ENCODE data around the gene HLA-DRB1. TPM values are rescaled to one million over a fixed set of nuclear protein-coding genes. Genes with fewer than 3 reads are reported as not detected.
"Not testable (repeated sequence)": the region's sequence is repeated elsewhere in the genome, so short reads cannot be mapped to it uniquely, and the experiment has no call there.

The HLA-DRB1 gene
- 1.9 TPM for polyA plus RNA-seq (2012; ENCODE audit: insufficient read depth, insufficient read length)

- DNase-seq (ENCODE audit: low read depth, low spot score) = peak; percentile 9
- no peak within 1 kb of the TSS for H3K4me3 ChIP-seq (ENCODE audit: low read length)
These were observed at the start of gene HLA-DRB1 for GRCh38 chr6:32589596-32590449. Gene HLA-DRB1 (minus strand): TSS chr6:32589848. CDS start chr6:32589742, 106 bp downstream.

- no peak overlapping the region for H3K4me3 ChIP-seq (ENCODE audit: low read length)
- DNase-seq (ENCODE audit: low read depth, low spot score) = no peak
These were observed 49.0 kb upstream of the HLA-DRB1 start for GRCh38 chr6:32638532-32639219.

GRCh38 chr6:32637883-32638282 is 48.2 kb upstream of the HLA-DRB1 start:
- no peak for DNase-seq (ENCODE audit: low read depth, low spot score)
- no peak overlapping the region for H3K4me3 ChIP-seq (ENCODE audit: low read length)

- no peak within 1 kb of the TSS for H3K4me3 ChIP-seq (ENCODE audit: low read length)
- DNase-seq (ENCODE audit: low read depth, low spot score) = peak; percentile 1
These were observed 47.7 kb upstream of the HLA-DRB1 start, which contains the start of gene HLA-DQA1 for GRCh38 chr6:32637219-32637880. Gene HLA-DQA1 (plus strand): TSS chr6:32637406. CDS start chr6:32637459, 53 bp downstream.

GRCh38 chr6:32635526-32636123 is 46.0 kb upstream of the HLA-DRB1 start:
- DNase-seq (ENCODE audit: low read depth, low spot score) = no peak
- no peak overlapping the region for H3K4me3 ChIP-seq (ENCODE audit: low read length)

DNA sequence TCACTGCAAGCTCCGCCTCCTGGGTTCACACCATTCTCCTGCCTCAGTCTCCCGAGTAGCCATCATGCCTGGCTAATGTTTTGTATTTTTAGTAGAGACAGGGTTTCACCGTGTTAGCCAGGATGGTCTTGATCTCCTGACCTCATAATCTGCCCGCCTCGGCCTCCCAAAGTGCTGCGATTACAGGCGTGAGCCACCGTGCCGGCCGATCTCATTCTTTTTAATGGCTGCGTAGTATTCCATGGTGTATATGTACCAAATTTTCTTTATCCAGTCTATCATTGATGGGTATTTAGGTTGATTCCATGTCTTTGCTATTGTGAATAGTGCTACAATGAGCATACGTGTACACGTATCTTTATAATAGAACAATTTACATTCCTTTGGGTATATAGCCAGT is 40.1 kb upstream of the HLA-DRB1 start:
- DNase-seq (ENCODE audit: low read depth, low spot score); H3K4me3 ChIP-seq (ENCODE audit: low read length): not testable (repeated sequence)

DNA sequence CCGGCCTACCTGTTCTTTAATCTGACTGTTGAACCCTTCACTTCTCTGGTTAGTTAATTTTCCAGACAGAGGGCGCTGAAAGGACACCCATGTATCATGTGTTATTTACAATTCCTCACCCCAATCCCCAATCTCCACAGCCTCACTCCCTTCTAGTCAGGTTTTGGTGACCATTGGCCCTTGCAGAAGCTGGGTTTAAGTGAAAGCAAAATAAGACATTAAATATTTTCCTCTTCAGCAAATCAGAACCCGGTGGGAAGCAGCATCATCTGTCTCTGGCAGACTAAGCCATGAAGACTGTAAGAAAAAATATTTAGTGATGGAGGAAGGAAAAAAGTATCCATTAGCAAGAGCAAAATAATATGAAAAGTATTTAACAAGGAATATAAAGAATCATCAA is 38.2 kb upstream of the HLA-DRB1 start:
- H3K4me3 ChIP-seq (ENCODE audit: low read length) = no peak overlapping the region
- peak; percentile 28 for DNase-seq (ENCODE audit: low read depth, low spot score)

DNA sequence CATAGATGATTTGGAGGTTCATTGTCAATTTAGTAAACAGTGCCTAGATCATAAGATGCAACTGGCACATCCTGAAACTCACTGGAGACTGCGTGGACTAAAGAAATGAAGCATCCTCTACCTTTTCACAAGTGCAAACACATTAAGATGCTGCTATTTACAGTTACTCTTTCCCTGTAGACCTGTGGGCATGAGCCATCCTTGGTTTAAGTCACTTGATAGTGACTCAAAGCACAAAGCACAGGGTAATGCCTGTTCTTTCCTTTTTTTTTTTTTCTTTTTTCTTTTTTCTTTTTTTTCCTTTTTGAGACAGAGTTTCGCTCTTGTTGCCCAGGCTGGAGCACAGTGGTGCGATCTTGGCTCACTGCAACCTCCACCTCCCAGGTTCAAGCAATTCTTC is 37.6 kb upstream of the HLA-DRB1 start:
- H3K4me3 ChIP-seq (ENCODE audit: low read length) = no peak overlapping the region
- no peak for DNase-seq (ENCODE audit: low read depth, low spot score)

- no peak for DNase-seq (ENCODE audit: low read depth, low spot score)
- H3K4me3 ChIP-seq (ENCODE audit: low read length) = no peak overlapping the region
These were observed 35.5 kb upstream of the HLA-DRB1 start for GRCh38 chr6:32625137-32625536.

DNA sequence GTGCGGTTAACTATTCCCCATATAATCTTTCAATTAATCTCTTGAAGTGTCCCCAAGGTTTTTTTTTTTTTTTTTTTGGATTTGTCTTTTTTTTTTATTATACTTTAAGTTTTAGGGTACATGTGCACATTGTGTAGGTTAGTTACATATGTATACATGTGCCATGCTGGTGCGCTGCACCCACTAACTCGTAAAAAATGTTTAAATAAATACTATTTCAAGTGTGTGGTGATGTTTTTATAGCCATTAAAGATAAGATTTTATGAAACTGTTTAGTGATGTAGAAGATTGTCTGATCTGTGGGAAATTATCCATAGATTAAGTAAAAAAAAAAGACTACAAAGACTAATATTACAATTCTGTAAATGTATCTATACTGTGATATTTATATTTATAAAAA is 34.9 kb upstream of the HLA-DRB1 start:
- no peak for DNase-seq (ENCODE audit: low read depth, low spot score)
- H3K4me3 ChIP-seq (ENCODE audit: low read length) = no peak overlapping the region

DNA sequence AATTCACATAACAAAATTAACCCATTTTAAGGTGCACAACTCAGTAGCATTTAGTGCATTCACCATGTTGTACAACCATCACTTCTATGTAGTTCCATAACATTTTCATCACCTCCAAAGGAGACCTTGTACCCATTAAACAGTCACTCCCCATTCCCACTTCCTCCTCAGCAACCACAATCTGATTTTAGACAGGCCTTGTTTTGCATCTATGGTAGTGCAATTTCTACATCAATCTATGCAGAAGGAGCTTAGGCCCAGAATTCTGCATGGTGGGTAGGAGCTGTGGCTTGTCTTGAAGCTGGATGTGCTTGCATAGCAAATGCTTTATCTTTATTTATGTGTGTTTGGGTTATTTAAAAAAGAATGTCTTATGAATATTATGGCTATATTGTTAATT is 34.0 kb upstream of the HLA-DRB1 start:
- peak; percentile 37 for DNase-seq (ENCODE audit: low read depth, low spot score)
- no peak overlapping the region for H3K4me3 ChIP-seq (ENCODE audit: low read length)

GRCh38 chr6:32622545-32623401 is 33.1 kb upstream of the HLA-DRB1 start:
- DNase-seq (ENCODE audit: low read depth, low spot score) = peak; percentile 74
- H3K4me3 ChIP-seq (ENCODE audit: low read length) = no peak overlapping the region

DNA sequence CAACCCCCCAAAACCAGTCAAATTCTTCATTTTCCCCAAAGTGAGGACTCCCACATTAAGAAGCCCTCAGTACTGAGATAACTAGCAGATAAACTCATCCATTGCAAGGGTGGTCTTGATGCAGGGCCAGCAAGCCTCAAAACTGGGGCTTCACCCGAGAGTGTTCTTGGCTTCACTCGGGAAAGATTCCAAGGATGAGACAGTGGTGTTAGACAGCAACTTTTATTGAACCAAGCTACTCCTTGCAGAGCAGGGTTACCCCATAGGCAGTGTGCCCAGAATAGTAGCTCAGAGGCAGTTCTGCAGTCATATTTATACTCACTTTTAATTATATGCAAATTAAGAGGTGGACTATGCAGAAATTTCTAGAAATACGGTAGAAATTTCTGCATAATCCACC is 31.7 kb upstream of the HLA-DRB1 start:
- DNase-seq (ENCODE audit: low read depth, low spot score) = no peak
- no peak overlapping the region for H3K4me3 ChIP-seq (ENCODE audit: low read length)

- no peak overlapping the region for H3K4me3 ChIP-seq (ENCODE audit: low read length)
- DNase-seq (ENCODE audit: low read depth, low spot score) = no peak
These were observed 28.1 kb upstream of the HLA-DRB1 start for GRCh38 chr6:32617751-32618150.

DNA sequence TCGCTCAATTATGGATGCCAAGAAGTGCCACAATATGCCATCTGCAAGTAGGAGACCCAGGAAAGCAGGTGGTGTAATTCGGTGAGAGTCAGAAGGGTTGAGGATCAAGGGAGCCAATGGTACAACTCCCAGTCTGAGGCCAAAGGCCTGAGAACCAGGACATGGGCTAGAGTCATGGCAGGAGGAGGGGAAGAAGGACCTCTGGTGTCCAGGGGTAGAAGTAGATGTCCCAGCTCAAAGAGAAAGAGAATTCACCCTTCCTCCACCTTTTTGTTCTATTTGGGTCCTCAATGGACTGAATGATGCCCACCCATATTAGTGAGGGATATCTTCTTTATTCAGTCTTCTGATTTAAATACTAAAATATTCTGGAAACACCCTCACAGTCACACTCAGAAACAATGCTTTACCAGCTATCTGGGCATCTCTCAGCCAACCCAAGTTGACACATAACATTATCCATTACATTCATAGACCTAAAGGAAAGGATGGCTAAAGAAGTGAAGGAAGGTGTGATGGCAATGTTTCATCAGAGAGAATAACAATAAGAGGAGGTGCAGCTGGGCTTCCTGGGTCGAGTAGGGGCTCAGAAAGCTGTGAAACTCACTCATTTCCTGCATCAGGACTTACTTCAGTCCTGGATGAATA is 26.4 kb upstream of the HLA-DRB1 start:
- H3K4me3 ChIP-seq (ENCODE audit: low read length) = no peak overlapping the region
- no peak for DNase-seq (ENCODE audit: low read depth, low spot score)

- no peak for DNase-seq (ENCODE audit: low read depth, low spot score)
- H3K4me3 ChIP-seq (ENCODE audit: low read length) = no peak overlapping the region
These were observed 24.9 kb upstream of the HLA-DRB1 start for GRCh38 chr6:32614366-32615081.

DNA sequence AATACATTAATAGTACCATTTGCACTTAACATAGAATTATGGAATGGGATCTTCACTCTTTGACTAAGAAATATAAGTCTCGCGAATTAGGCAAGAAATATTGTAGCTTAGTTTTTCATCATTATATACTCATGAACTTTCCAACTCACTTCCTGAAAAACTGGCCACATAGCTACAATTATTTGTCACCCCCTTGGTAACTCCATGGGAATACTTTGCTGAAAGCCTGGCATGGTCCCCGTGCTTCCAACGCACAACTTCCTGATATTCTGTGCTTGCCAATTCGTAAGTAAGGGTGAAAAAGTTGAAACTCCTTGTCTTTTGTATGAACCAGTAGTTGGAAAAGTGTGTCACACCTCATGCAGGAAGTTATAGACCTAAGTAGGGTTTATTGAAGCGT is 23.8 kb upstream of the HLA-DRB1 start:
- no peak for DNase-seq (ENCODE audit: low read depth, low spot score)
- H3K4me3 ChIP-seq (ENCODE audit: low read length) = no peak overlapping the region

Measured in Jurkat, Clone E6-1 (cell line).